ENCODE results near the gene PFKFB4.
"Not testable (repeated sequence)": the region's sequence is repeated elsewhere in the genome, so short reads cannot be mapped to it uniquely, and the experiment has no call there.

Gene PFKFB4

GRCh38 chr3:48560648-48561018, 4.0 kb upstream of the PFKFB4 start:
- no peaks in the 10 kb centered on the region for H3K9me3 ChIP-seq (ENCODE audit: control insufficient read depth, low read length)
- H3K27ac ChIP-seq (ENCODE audit: insufficient read depth, low read depth, low read length, poor library complexity, severe bottlenecking), result no peak overlapping the region
- no peak overlapping the region for H3K4me3 ChIP-seq (ENCODE audit: insufficient read depth, low read depth, low read length)
- no peaks in the 10 kb centered on the region for H3K36me3 ChIP-seq (ENCODE audit: control insufficient read depth, insufficient read depth, low read length)
- 64 to 67% methylated on average over 5 of the region's 5 CpGs for WGBS, 2 experiments
- H3K27me3 ChIP-seq (ENCODE audit: control insufficient read depth, insufficient read depth, low read length, poor library complexity, severe bottlenecking), result no peaks in the 10 kb centered on the region
- peaks cover 38% of the 10 kb centered on the region for H3K4me1 ChIP-seq (ENCODE audit: control insufficient read depth, insufficient read depth, low read length)

- Histone ChIP-seq H3K4me1 (ENCODE audit: control insufficient read depth, insufficient read depth, low read length) (peaks cover 32% of the 10 kb centered on the region), H3K36me3 (ENCODE audit: control insufficient read depth, insufficient read depth, low read length) (no peaks in the 10 kb centered on the region), H3K27me3 (ENCODE audit: control insufficient read depth, insufficient read depth, low read length, poor library complexity, severe bottlenecking) (no peaks in the 10 kb centered on the region), H3K27ac (ENCODE audit: insufficient read depth, low read depth, low read length, poor library complexity, severe bottlenecking) (no peak overlapping the region), H3K9me3 (ENCODE audit: control insufficient read depth, low read length) (no peaks in the 10 kb centered on the region), H3K4me3 (ENCODE audit: insufficient read depth, low read depth, low read length) (no peak overlapping the region)
- WGBS, 2 experiments, result 85 to 87% methylated on average over 6 of the region's 6 CpGs
Observed at GRCh38 chr3:48558493-48559134, 2.0 kb upstream of the PFKFB4 start.

GRCh38 chr3:48555949-48556795, 431 bp downstream of the PFKFB4 start:
- Histone ChIP-seq H3K4me1 (ENCODE audit: control insufficient read depth, insufficient read depth, low read length) (peaks cover 24% of the 10 kb centered on the region), H3K27ac (ENCODE audit: insufficient read depth, low read depth, low read length, poor library complexity, severe bottlenecking) (no peak overlapping the region), H3K4me3 (ENCODE audit: insufficient read depth, low read depth, low read length) (peak overlapping the region; percentile 57), H3K27me3 (ENCODE audit: control insufficient read depth, insufficient read depth, low read length, poor library complexity, severe bottlenecking) (no peaks in the 10 kb centered on the region), H3K9me3 (ENCODE audit: control insufficient read depth, low read length) (no peaks in the 10 kb centered on the region), H3K36me3 (ENCODE audit: control insufficient read depth, insufficient read depth, low read length) (no peaks in the 10 kb centered on the region)
- 16% methylated on average over 29 of the region's 29 CpGs for WGBS, 2 experiments

GRCh38 chr3:48555231-48555948, 1.2 kb downstream of the PFKFB4 start:
- H3K4me1 ChIP-seq (ENCODE audit: control insufficient read depth, insufficient read depth, low read length), result peaks cover 19% of the 10 kb centered on the region
- H3K27ac ChIP-seq (ENCODE audit: insufficient read depth, low read depth, low read length, poor library complexity, severe bottlenecking), result no peak overlapping the region
- H3K27me3 ChIP-seq (ENCODE audit: control insufficient read depth, insufficient read depth, low read length, poor library complexity, severe bottlenecking), result no peaks in the 10 kb centered on the region
- no peaks in the 10 kb centered on the region for H3K9me3 ChIP-seq (ENCODE audit: control insufficient read depth, low read length)
- no peak overlapping the region for H3K4me3 ChIP-seq (ENCODE audit: insufficient read depth, low read depth, low read length)
- 88 to 93% methylated on average over 10 of the region's 10 CpGs for WGBS, 2 experiments
- no peaks in the 10 kb centered on the region for H3K36me3 ChIP-seq (ENCODE audit: control insufficient read depth, insufficient read depth, low read length)

GRCh38 chr3:48553886-48554845, 2.4 kb downstream of the PFKFB4 start:
- Histone ChIP-seq H3K27ac (ENCODE audit: insufficient read depth, low read depth, low read length, poor library complexity, severe bottlenecking) (no peak overlapping the region), H3K4me1 (ENCODE audit: control insufficient read depth, insufficient read depth, low read length) (peaks cover 11% of the 10 kb centered on the region), H3K27me3 (ENCODE audit: control insufficient read depth, insufficient read depth, low read length, poor library complexity, severe bottlenecking) (no peaks in the 10 kb centered on the region), H3K4me3 (ENCODE audit: insufficient read depth, low read depth, low read length) (no peak overlapping the region), H3K36me3 (ENCODE audit: control insufficient read depth, insufficient read depth, low read length) (no peaks in the 10 kb centered on the region), H3K9me3 (ENCODE audit: control insufficient read depth, low read length) (no peaks in the 10 kb centered on the region)
- WGBS, 2 experiments, result 88 to 90% methylated on average over 14 of the region's 14 CpGs

GRCh38 chr3:48553361-48553760, 3.2 kb downstream of the PFKFB4 start:
- Histone ChIP-seq H3K36me3 (ENCODE audit: control insufficient read depth, insufficient read depth, low read length) (no peaks in the 10 kb centered on the region), H3K9me3 (ENCODE audit: control insufficient read depth, low read length) (no peaks in the 10 kb centered on the region), H3K27ac (ENCODE audit: insufficient read depth, low read depth, low read length, poor library complexity, severe bottlenecking) (no peak overlapping the region), H3K4me3 (ENCODE audit: insufficient read depth, low read depth, low read length) (no peak overlapping the region), H3K27me3 (ENCODE audit: control insufficient read depth, insufficient read depth, low read length, poor library complexity, severe bottlenecking) (no peaks in the 10 kb centered on the region), H3K4me1 (ENCODE audit: control insufficient read depth, insufficient read depth, low read length) (peaks cover 11% of the 10 kb centered on the region)
- 92 to 96% methylated on average over 5 of the region's 5 CpGs for WGBS, 2 experiments

GRCh38 chr3:48552111-48552951, 4.3 kb downstream of the PFKFB4 start:
- 91 to 92% methylated on average over 14 of the region's 14 CpGs for WGBS, 2 experiments
- Histone ChIP-seq H3K36me3 (ENCODE audit: control insufficient read depth, insufficient read depth, low read length) (peaks cover 7% of the 10 kb centered on the region), H3K27ac (ENCODE audit: insufficient read depth, low read depth, low read length, poor library complexity, severe bottlenecking) (no peak overlapping the region)

GRCh38 chr3:48551651-48552050, 5.0 kb downstream of the PFKFB4 start:
- 93 to 96% methylated on average over 7 of the region's 7 CpGs for WGBS, 2 experiments

More at GRCh38 chr3:48552111-48552951, 4.3 kb downstream of the PFKFB4 start:
- Histone ChIP-seq H3K27me3 (ENCODE audit: control insufficient read depth, insufficient read depth, low read length, poor library complexity, severe bottlenecking) (no peaks in the 10 kb centered on the region), H3K4me1 (ENCODE audit: control insufficient read depth, insufficient read depth, low read length) (peaks cover 11% of the 10 kb centered on the region), H3K9me3 (ENCODE audit: control insufficient read depth, low read length) (no peaks in the 10 kb centered on the region), H3K4me3 (ENCODE audit: insufficient read depth, low read depth, low read length) (no peak overlapping the region)

More at GRCh38 chr3:48551651-48552050, 5.0 kb downstream of the PFKFB4 start:
- not testable (repeated sequence) for H3K27me3 ChIP-seq (ENCODE audit: control insufficient read depth, insufficient read depth, low read length, poor library complexity, severe bottlenecking); H3K4me3 ChIP-seq (ENCODE audit: insufficient read depth, low read depth, low read length); H3K27ac ChIP-seq (ENCODE audit: insufficient read depth, low read depth, low read length, poor library complexity, severe bottlenecking); H3K9me3 ChIP-seq (ENCODE audit: control insufficient read depth, low read length); H3K36me3 ChIP-seq (ENCODE audit: control insufficient read depth, insufficient read depth, low read length)
- H3K4me1 ChIP-seq (ENCODE audit: control insufficient read depth, insufficient read depth, low read length), result peaks cover 11% of the 10 kb centered on the region
